GM18508 (cell line): ENCODE measurements around the gene NSG2.

Source experiments
- ATAC-seq: cut with Tn5 transposase; IDR thresholded peaks from one replicate; pipeline ENCODE4 v1.9.1; 2021; ENCODE audit warnings: moderate number of reproducible peaks; ENCODE audit not compliant: insufficient read depth, unreplicated experiment

NSG2 gene

GRCh38 chr5:174058433-174059122 lies 13.1 kb downstream of the NSG2 start:
- no peak for ATAC-seq

- ATAC-seq, result no peak
These were observed 13.7 kb downstream of the NSG2 start for GRCh38 chr5:174059247-174059646.

- ATAC-seq, result no peak
These were observed 17.7 kb downstream of the NSG2 start for GRCh38 chr5:174063082-174063756.

GRCh38 chr5:174064171-174064570 lies 18.7 kb downstream of the NSG2 start:
- ATAC-seq, result no peak

- no peak for ATAC-seq
These were observed 20.2 kb downstream of the NSG2 start for GRCh38 chr5:174065528-174066197.

- no peak for ATAC-seq
These were observed 22.0 kb downstream of the NSG2 start for GRCh38 chr5:174067499-174067898.

- no peak for ATAC-seq
These were observed 26.0 kb downstream of the NSG2 start for GRCh38 chr5:174071484-174071883.

- ATAC-seq, result no peak
These were observed 27.7 kb downstream of the NSG2 start for GRCh38 chr5:174073122-174073660.

- no peak for ATAC-seq
These were observed 28.9 kb downstream of the NSG2 start for GRCh38 chr5:174074369-174074768.

GRCh38 chr5:174078416-174078815 lies 32.9 kb downstream of the NSG2 start:
- no peak for ATAC-seq

- no peak for ATAC-seq
These were observed 36.8 kb downstream of the NSG2 start for GRCh38 chr5:174082286-174082685.

GRCh38 chr5:174083056-174083827 lies 37.7 kb downstream of the NSG2 start:
- ATAC-seq, result no peak

GRCh38 chr5:174084691-174085154 lies 39.2 kb downstream of the NSG2 start:
- ATAC-seq, result no peak

GRCh38 chr5:174086751-174087150 lies 41.2 kb downstream of the NSG2 start:
- no peak for ATAC-seq

- no peak for ATAC-seq
These were observed 42.3 kb downstream of the NSG2 start for GRCh38 chr5:174087783-174088182.

- no peak for ATAC-seq
These were observed 44.6 kb downstream of the NSG2 start for GRCh38 chr5:174090129-174090528.

- ATAC-seq, result no peak
These were observed 47.6 kb downstream of the NSG2 start for GRCh38 chr5:174093123-174093522.

GRCh38 chr5:174094857-174095606 lies 49.5 kb downstream of the NSG2 start:
- no peak for ATAC-seq

- ATAC-seq, result no peak
These were observed 51.1 kb downstream of the NSG2 start for GRCh38 chr5:174096619-174097018.
